HG03064 (cell line): ENCODE measurements around the gene NMBR.
"Not testable (repeated sequence)": the region's sequence is repeated elsewhere in the genome, so short reads cannot be mapped to it uniquely, and the experiment has no call there.

Source experiments
- ATAC-seq: cut with Tn5 transposase; IDR thresholded peaks from one replicate; pipeline ENCODE4 v1.9.1; 2021; ENCODE audit warnings: low read depth; ENCODE audit not compliant: unreplicated experiment

NMBR gene

GRCh38 chr6:142155895-142156757 lies 9.2 kb upstream of the NMBR start:
- peak; percentile 66 for ATAC-seq

GRCh38 chr6:142155091-142155490 lies 8.2 kb upstream of the NMBR start:
- no peak for ATAC-seq

- no peak for ATAC-seq
Observed at GRCh38 chr6:142154336-142154735, 7.4 kb upstream of the NMBR start.

- no peak for ATAC-seq
Observed at GRCh38 chr6:142153196-142153595, 6.3 kb upstream of the NMBR start.

- ATAC-seq, result no peak
Observed at GRCh38 chr6:142152746-142153145, 5.8 kb upstream of the NMBR start.

- ATAC-seq, result not testable (repeated sequence)
Observed at GRCh38 chr6:142141531-142141930, 5.4 kb downstream of the NMBR start.

GRCh38 chr6:142138876-142139275 lies 8.0 kb downstream of the NMBR start:
- no peak for ATAC-seq

GRCh38 chr6:142132625-142133024 lies 14.3 kb downstream of the NMBR start, which contains the start of gene GJE1:
TSS of gene GJE1 (plus strand) at chr6:142132925. CDS start at chr6:142133159, 234 bp downstream.
- ATAC-seq, result no peak

GRCh38 chr6:142130814-142131213 lies 16.1 kb downstream of the NMBR start:
- no peak for ATAC-seq

GRCh38 chr6:142121342-142121741 lies 25.6 kb downstream of the NMBR start:
- no peak for ATAC-seq

- ATAC-seq, result no peak
Observed at GRCh38 chr6:142118925-142119324, 28.0 kb downstream of the NMBR start.

- ATAC-seq, result no peak
Observed at GRCh38 chr6:142118328-142118727, 28.6 kb downstream of the NMBR start.

GRCh38 chr6:142117366-142117765 lies 29.6 kb downstream of the NMBR start:
- no peak for ATAC-seq

GRCh38 chr6:142112451-142113061 lies 34.4 kb downstream of the NMBR start:
- ATAC-seq, result no peak

- not testable (repeated sequence) for ATAC-seq
Observed at GRCh38 chr6:142110820-142111219, 36.1 kb downstream of the NMBR start.

- ATAC-seq, result not testable (repeated sequence)
Observed at GRCh38 chr6:142104820-142105219, 42.1 kb downstream of the NMBR start.

- ATAC-seq, result no peak
Observed at GRCh38 chr6:142088858-142089216, 58.1 kb downstream of the NMBR start.

- no peak for ATAC-seq
Observed at GRCh38 chr6:142087950-142088857, 58.7 kb downstream of the NMBR start.

- no peak for ATAC-seq
Observed at GRCh38 chr6:142079130-142079529, 67.8 kb downstream of the NMBR start.

GRCh38 chr6:142075516-142076101 lies 71.3 kb downstream of the NMBR start:
- ATAC-seq, result no peak

- ATAC-seq, result no peak
Observed at GRCh38 chr6:142074516-142074915, 72.4 kb downstream of the NMBR start.
